ENCODE data around the gene UPF2.
"Not testable (repeated sequence)": the region's sequence is repeated elsewhere in the genome, so short reads cannot be mapped to it uniquely, and the experiment has no call there.

UPF2 gene

DNA sequence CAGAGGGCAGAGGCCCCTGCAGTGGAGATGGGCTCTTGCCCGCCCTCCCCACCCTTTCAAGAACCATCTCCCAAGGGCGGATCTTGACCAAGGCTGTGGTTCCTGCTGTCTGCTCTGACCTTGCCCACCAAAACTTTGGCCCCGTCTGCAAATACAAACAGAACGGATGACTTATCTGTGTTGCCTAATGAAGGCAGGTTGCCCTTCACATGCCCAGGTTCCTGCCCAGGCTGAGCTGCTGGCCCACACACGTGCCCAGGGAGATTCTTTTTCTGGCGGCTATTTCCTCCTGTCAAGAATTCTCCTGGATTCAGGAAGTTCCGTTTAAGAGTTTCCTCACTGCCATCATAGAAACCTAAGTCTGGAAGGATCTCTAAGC is 141.2 kb downstream of the UPF2 start:
- DNase-seq: no peak

DNA sequence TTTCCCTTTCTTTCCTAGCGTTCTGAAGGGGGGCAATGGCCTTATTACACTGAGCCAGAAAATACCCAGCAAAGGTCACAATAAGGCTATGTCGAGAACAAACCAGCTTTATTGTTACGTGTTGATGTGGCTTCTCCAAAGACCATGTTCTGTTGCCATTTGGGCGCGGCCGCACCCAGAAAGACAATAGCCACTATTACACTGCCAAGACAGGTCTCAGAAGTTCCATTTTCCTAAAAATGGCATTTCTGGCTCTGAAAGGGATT is 141.6 kb downstream of the UPF2 start:
- DNase-seq: no peak

DNA sequence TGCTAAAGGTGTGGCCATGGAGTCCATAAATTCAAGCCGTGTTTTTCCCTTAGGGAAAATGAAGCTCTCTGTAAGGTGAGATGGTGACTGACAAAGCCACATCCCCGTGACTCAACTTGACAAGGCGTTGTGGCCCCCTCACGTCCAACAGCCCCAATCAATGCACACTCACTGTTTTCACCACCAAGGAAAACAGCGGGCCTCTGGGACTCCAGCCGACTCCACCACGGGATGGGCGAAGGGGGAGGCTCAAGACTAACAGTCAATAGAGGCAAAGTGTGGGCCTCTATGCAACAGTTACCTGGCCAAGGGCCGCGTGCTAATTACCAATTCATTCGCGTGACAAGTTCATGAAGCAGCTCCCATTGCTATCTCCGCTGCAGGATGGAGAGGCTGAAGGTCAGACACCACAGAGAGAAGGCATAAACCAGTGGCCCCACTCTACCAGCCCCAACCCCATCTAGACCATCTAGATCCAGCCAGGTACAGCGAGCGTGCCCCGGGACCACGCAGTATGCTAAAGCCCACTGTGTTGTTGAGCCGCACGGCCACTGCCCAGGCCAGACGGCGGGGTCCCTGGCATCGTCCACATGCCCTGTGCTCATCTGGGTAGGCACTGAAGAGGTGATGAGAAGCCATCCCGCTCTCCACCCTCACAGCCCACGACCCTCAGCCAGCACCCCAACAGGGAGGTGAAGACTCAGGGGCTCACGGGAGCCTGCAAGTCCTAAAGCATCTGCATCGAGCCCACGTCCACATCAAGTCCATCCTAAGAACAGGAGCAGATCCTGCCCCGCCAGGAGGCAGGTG is 143.3 kb downstream of the UPF2 start:
- no peak for DNase-seq

DNA sequence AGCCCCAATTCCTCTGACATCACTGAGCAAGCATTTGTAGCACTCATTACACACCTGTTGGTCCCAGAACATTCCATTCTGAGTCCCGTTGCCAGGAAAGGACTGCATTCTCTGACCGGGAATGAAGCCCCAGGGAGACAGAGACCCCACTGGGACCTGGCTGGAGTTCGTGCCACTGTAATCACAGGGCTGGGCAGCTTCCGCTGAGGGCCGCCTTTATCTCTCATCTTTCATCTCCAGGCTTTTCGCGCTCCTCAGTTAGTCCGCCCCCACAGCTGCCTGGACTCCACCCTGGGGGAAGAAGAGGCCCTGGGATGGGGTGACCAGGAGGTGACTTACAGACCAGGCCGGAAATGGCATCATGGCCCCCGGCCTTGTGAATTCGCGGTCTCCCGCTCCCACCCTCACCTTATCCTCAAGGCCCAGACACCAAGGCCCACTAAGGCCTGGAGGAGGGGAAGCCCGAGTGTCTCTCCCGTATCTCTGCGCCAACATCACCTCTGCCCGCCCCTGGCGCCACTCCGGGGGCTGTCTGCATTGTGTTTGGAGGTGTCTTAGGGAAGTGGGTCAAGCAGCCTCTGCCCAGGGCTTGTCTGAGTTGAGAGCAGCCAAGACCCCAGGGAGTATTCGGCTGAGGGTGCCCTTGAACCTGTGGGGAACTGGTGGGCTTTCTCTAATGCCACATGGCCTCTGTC is 144.1 kb downstream of the UPF2 start:
- DNase-seq: no peak

DNA sequence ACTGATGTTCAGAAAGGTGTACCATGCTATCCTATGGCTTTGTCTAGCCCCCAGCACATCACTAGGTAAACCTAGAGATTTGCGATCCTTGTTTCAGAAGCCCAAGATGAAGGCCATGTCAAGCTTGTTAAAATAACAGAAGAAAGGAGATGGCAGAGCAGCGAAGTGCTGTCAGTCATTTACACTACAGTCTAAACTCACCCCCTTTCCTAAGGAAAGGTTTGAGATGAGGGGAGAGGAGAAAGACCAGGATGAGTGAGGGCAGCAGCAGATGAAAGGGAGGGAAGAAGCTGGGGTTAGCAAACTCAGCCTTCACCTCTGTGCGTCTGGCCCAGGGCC is 144.6 kb downstream of the UPF2 start:
- no peak for DNase-seq

DNA sequence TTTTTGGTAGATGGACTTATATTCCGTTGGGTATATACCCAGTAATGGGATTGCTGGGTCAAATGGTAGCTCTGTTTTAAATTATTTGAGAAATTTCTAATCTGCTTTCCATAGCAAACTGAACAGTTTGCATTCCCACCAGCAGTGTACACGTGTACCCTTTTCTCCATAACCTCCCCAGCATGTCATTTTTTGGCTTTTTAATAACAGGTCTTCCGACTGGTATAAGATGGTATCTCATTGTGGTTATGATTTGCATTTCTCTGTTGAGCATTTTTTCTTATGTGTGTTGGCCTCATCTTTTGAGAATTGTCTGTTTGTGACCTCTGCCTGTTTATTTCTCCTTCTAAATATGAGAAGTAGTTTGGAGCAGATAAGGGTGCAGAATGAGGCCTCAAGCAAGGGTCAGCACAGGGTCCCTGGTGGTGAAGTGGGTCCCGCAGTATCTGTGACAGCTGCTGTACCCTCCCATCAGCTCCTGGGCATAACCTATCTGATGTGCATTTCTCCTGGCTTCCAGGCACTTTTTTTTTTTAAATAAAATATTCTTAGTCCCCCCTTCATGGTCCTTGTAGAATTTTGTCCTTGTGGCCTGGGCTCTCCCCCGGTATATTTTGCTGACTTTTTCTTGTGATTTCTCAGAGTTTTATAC is 145.9 kb downstream of the UPF2 start:
- no peak for DNase-seq

DNA sequence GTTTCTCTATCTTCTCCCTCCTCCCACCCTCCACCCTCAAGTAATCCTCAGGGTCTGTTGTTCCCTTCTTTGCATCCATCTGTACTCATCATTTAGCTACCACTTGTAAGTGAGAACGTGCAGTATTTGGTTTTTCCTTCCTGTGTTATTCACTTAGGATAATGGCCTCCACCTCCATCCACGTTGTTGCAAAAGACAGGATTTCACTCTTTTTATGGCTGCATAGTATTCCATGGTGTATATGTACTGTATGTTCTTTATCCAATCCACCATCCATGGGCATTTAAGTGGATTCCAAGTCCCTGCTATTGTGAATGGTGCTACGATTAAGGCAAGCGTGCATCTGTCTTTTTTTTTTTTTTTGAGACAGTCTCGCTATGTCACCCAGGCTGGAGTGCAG is 147.0 kb downstream of the UPF2 start:
- DNase-seq: no peak

DNA sequence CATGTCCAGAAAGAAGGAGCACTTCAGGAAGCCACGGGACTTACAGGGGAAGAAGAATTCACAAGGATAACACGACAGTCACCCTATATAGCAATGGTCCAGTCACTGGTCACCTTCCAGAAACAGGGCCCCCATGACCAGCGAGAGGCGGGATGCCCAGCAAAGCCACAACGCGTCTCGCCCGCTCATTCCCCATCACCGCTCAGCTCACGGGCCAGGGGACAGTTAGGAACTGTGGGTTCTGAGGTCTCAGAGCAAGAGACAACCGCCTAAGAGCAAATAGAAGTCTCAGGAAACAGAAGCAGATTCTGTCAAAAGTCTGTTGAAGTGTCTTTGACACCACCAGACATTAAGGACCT is 147.5 kb downstream of the UPF2 start:
- no peak for DNase-seq

DNA sequence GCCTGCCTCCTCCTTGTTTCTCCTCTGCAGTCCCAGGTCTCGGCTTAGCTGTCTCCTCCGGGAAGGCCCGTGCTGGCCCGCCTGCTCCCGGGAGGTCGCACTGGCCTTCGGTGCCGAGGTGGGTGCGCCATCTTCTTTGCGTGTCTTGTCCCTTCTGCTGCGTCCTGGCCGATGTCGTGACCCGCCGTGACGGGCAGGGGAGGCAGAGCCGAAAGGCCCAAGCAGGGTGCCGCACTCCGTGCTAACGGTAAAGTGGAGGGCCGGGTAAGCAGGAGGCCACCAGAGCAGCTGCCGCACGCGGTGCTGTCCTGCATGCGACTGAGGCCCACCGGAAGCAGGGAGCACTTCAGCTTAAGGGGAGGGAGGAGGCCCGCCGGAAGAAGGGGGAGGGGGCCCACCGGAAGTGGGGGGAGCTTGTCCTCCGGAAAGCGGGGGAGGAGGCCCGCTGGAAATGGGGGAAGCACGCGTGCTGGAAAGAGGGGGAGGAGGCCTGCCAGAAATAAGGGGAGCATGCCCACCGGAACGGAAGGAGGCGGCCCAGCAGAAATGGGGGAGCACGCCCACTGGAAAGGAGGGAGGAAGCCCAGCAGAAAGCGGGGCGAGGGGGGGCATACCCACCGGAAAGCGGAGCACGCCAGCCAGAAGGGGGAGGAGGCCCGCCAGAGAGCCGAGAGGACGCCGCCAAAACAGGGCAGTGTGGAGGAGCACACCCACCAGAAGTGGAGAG is 148.1 kb downstream of the UPF2 start:
- DNase-seq: no peak

DNA sequence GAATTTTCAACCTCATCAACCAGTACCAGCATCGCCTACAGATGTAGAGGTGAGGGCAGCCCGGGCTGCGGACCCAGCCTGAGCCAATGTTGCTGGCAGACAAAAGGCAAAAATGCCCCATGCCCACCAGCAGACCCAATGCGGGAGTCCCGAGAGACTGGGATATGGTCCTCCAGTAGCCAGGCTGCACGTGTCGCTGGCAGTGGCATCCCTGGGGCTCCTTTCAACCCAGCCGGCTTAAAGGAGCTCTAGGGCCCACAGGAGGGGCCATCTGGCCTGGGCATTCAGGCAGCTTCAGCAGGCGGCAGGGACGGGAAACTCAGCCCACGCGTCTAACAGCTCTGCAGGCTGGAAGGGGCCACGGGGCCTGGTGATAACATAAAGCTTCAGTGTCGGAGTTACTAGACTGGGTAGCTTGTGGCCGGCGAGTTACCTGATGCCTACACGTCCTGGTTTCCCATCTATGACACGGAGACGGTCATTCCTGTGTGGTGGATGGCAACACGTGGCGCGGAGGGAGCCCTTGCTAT is 148.8 kb downstream of the UPF2 start:
- no peak for DNase-seq

DNA sequence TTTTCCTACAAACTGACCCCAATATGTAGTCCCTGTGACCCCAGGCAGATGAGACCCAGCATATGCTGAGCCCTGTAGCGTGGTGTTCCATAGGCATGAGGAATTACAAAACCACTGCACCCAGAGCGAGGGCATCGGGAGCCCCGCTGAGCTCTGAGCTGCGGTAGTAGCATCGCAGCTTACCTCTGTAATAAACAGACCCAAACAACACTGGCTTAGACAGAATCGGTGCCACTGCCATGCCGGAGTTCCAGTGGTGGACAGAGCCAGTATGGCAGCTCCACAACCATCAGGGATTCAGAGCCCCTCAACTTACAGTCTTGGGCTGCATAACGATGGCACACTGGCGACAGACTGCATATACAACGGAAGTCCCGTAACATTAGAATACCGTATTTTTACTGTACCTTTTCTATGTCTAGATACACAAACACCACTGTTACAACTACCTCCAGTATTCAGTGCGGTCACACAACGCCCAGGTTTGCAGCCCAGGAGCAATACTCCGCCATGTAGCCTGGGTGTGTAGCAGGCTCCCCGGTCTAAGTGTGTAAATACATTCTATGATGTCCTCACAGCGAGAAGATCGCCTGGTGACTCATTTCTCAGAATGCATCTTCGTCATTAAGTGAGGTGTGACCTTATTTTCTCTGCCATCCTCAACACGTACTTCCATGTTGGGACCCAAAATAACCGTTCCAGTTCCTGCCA is 150.7 kb downstream of the UPF2 start:
- no peak for DNase-seq

DNA sequence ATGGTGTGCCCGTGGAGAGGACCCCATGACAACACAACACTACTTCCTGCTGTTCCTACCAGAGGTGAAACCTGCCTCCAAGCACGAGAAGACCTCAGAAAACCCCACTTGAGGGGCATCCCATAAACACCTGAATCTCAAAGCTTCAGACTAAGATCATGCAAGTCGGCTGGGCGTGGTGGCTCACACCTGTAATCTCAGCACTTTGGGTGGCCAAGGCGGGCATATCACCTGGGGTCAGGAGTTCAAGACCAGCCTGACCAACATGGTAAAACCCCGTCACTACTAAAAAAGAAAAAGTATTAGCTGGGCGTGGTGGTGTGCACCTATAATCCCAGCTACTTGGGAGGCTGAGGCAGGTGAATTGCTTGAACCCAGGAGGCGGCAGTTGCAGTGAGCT is 153.3 kb downstream of the UPF2 start:
- DNase-seq: not testable (repeated sequence)

DNA sequence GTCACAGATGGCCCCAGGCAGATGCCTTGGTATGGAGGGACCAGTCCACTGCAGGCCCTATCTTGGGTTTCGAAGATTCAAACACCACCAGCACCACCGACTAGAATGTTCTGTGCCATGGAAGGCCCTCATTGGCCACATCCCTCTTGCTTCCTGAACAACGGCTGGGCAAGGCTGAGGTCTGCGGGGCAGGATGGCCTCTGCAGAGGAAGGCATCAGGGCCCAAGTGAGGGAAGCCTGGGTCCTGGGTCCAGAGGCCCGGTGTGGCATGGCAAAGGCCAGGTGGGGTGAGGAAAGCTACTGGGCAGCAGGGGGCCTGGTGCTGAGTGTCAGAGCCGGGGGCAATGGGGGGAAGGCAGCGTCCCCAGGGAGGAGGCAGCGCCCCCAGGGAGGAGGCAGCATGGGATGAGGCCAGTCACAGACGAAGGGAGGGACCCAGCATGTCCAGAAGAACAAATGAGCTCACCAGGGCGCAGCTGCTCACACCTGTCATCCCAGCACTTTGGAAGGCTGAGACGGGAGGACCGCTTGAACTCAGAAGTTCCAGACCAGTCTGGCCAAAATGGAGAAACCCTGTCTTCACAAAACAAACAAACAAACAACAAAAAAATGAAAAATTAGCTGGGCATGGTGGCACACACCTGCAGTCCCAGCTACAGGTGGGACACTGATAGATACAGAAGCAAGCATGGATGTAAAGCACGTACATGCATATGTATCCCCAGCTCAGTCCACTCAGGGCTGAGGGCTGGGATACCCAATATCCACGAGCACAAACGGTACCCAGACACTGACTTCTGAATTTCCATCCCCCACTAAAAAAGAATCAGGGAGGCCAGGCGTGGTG is 155.0 kb downstream of the UPF2 start:
- no peak for DNase-seq

DNA sequence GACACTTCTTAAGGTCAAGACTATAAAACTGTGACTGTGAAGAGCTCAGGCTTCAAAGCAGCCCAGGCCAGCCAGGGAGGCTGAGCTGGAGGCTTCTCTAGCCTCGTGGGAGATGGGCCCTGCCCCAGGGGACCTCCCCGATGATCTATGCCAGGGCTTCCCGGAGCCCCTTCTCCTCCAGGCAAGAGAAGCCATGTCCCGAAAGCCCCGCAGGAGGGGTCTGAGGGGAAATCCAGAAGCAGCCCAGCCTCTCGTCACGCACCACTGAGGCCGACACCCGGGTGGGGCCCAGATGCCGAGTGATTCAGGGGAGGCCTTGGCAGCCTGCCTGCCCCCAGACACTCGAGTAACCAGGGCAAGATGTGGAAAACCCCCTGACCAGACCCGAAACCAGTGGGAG is 155.8 kb downstream of the UPF2 start:
- no peak for DNase-seq

DNA sequence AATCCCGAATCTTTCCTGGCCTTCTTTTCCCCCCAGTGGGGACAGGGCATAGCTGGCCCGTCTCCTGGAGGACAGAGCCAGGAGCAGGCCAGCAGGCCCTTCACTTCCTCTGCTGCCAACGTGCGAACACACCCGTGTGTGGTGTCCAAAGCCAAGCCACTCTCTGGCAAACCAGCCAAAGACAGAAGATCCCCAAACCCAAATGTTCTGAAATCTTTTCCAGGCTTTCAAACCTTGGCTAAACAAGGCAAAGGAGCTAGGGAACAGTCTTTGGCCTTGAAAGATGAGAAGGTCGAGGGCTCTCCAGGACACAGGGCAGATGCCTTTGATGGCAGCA is 156.5 kb downstream of the UPF2 start:
- DNase-seq: no peak

DNA sequence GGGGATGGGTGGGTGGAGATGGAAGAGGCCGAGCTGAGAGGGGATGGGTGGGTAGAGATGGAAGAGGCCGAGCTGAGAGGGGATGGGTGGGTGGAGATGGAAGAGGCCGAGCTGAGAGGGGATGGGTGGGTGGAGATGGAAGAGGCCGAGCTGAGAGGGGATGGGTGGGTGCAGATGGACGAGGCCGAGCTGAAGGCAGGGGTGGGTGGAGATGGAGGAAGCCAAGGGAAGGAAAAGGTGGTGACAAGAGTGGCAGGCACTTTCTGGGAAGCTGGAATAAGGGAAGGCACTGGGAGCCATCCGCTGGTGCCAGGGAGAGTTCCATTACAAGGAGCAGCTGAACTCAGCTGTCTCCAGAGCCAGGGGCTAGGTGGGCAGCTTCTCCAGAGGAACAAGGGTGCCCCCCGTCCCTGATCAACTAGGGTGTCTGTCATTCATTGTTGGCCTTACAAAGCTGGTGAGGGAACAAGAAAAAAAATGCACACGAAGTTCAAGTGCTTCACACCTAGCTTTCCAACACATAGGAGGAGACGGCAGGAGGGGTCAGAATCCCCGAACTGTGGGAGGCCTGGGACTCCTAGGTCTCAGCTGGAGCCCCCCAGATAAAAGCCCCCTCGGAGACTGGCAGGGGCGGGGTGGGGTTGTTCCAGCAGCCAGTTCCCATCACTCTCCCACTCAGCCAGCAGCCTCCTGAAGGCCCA is 157.0 kb downstream of the UPF2 start:
- no peak for DNase-seq

DNA sequence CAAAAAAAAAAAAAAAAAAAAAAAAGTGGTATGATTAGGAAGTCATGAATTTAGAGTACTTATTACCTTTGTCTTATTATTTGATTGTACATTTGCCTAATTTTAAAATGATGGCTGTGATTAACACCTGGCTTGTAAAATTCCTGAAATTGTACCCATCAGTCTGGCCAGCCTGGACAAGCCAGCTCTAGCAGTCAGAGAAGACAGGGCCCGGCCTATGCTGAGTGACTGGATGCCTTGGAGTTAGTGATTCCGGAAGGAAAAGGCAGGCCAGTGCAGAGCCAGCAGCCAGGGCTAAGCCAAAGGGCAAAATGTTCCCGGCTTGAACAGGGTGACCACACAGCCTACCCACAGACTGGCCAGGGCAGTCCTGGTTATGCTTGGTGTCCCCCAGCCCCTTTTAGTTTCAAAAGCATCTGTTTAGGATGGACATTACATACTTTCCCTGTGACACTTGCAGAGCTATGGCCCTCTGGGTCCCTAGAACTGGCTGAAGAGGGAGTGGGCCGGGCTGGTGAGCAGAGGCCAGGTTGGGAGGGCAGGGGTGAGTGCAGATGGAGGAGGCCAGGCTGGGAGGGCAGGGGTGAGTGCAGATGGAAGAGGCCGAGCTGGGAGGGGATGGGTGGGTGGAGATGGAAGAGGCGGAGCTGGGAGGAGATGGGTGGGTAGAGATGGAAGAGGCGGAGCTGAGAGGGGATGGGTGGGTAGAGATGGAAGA is 157.7 kb downstream of the UPF2 start:
- DNase-seq: no peak

DNA sequence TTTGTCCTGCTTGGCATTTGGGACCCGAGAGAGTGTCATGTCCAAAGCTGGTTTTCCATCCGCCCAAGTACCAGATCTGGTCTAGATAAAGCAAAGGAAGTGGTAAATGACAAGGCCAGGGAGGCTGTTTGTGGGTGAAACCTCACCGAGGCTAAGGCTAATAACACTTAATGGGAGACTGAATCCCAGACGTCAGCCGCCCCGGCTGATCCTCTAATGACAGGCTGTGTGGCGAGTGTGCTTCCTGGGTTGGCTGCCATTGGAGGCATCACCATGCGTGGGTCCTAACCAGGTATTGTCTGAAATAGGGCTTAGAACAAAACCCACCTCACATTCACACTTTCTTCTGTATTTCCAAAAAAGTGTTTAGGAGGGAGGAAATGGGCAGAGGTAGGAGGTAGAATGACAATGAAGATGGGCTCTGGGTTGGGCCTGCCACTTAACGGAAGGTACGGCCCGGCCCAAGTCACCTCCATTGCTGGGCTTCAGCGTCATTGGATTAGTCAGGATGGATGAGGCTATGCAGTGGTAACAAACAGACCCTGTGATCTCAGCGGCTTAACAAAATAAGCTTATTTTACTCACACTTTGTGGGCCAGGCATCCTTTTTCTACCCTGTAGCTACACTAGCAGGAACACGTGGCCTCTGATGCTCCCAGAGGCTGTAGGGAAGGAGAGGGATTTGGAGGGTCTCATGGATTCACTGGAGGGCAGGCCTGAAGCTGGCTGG is 159.8 kb downstream of the UPF2 start:
- DNase-seq: no peak

DNA sequence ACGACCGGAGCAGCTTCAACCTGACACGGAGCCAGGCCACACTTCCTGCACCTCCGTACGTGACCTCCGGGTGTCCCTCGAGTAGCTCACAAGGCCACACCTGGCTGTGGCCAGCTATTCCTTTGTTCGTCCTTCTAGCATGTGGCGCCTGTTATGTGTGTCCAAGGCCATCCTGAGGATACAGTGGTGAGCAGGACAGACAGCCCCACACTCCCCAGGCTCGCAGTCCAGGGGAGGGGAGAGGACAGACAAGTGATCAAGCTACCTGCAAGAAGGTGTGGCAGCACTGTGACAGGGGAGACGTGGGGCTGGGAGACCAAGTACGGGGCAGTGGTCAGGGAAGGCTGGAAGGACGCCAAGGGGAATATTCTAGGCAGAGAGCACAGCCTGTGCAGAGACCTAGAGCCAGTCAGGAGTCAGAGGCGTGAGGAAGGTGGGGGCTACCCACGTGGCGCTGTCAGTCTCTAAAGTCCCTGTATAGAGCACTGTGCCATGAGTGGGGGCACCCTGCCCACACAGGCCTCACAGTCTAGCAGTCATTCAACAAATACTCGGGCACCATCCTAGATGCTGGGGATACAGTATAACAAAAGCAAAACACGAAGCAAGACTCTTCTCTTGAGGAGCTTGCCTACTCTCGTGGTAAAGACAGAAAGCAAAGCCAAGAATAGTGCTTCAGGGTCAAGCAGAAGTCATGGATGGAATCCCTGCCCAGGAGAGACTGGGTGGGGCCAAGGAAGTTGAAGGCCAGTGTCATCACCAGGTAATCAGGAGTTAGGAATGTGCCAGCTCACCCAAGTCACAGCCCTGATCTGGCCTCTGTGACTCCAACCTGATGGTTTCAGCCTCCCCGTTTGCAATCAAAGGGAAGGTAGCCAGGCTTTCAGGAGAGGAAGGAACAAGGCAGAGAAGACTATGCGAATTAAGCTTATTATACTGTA is 160.9 kb downstream of the UPF2 start:
- DNase-seq: no peak

All from NCI-H2171 treated with DMSO at 0.1 percent for 48 hours (cell line).